ENCODE data around the gene HCN2.
A peak's percentile ranks its signal among the peaks of the same experiment; 100 is the strongest.

The HCN2 gene

DNA sequence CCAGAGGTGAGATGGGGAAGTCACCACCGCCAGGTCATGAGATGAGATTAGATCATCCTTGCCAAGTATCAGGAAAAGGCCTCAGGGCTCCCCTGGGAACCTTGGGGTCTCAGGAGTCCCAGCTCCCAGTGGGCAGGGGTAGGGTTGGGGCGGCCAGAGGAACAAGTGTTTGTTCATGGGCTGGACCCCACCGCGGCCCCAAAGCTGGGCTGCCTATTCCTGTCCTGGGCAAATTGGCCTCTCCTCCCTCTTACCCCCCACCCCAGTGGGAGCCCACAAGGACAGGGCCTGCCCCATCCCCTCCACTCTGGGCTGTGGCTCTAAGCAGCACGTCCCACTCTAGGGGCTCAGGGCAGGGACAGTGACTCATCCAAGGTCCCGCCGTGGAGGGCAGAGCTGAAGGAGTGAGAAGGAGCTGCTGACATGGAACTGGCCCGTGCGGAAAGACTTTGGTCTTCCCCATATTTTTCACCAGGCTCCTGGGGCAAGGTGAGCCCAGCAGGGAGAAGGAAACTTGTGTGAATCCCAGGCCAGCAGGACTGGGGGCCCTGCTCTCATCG is 4.0 kb upstream of the HCN2 start:
- peaks cover 17% of the 10 kb centered on the region for H3K36me3 ChIP-seq (ENCODE audit: low read depth)
- peaks cover 16% of the 10 kb centered on the region for H3K27me3 ChIP-seq (ENCODE audit: insufficient read depth, poor library complexity, severe bottlenecking)
- H3K4me1 ChIP-seq (ENCODE audit: insufficient read depth, poor library complexity, severe bottlenecking): no peaks in the 10 kb centered on the region
- DNase-seq (ENCODE audit: low spot score): no peak
- no peak overlapping the region for H3K4me3 ChIP-seq (ENCODE audit: severe bottlenecking)
- no peak overlapping the region for H3K27ac ChIP-seq (ENCODE audit: poor library complexity, severe bottlenecking)
- ATAC-seq (ENCODE audit: low read depth): 0 out of 3 replicates have a peak, but pooled peaks have one; percentile 4
- H3K9me3 ChIP-seq (ENCODE audit: severe bottlenecking): no peaks in the 10 kb centered on the region
- no peak for TF ChIP-seq CTCF (IDR thresholded peaks at IDR 0.05; ENCODE audit: poor library complexity, severe bottlenecking)

DNA sequence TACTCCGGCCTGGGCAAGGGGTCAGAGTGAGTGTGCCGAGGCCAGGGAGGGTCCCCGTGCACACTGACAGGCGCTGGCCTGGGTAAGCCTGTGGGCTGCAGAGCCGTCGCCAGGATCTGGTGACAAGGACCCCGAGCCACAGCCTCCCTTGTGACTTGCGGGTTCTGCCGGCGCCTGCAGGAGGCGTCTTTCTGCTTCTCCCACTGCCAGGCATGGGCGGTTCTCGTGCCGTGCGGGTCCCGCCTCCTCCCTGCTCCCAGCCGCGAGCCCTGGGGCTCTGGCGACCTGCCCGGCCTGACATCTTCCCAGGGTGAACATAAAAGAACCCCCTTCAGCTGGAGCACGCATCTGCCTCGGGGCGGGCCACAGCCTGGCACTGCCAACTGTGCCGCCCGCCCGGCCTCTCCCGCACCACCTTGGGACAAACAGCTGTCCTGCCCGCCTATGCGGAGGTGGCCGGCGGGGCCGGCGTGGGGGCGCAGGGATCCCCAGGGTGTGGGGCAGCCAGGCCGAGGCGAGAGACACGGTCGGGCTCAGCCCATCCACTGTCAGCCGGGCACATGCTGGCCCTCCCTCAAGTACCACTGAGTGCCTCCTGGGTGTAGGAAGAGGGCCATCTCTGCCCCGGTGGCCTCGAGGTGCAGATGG is 1.5 kb upstream of the HCN2 start:
- Histone ChIP-seq H3K36me3 (ENCODE audit: low read depth) (0 out of 2 replicates have a peak, but pooled peaks cover 2% of the 10 kb centered on the region), H3K4me1 (ENCODE audit: insufficient read depth, poor library complexity, severe bottlenecking) (no peaks in the 10 kb centered on the region), H3K27me3 (ENCODE audit: insufficient read depth, poor library complexity, severe bottlenecking) (peaks cover 29% of the 10 kb centered on the region), H3K9me3 (ENCODE audit: severe bottlenecking) (no peaks in the 10 kb centered on the region), H3K27ac (ENCODE audit: poor library complexity, severe bottlenecking) (no peak overlapping the region), H3K4me3 (ENCODE audit: severe bottlenecking) (no peak overlapping the region)
- DNase-seq (ENCODE audit: low spot score) (peak; percentile 75), ATAC-seq (ENCODE audit: low read depth) (peak; percentile 50)
- TF ChIP-seq CTCF (IDR thresholded peaks at IDR 0.05; ENCODE audit: poor library complexity, severe bottlenecking): peak; percentile 24

DNA sequence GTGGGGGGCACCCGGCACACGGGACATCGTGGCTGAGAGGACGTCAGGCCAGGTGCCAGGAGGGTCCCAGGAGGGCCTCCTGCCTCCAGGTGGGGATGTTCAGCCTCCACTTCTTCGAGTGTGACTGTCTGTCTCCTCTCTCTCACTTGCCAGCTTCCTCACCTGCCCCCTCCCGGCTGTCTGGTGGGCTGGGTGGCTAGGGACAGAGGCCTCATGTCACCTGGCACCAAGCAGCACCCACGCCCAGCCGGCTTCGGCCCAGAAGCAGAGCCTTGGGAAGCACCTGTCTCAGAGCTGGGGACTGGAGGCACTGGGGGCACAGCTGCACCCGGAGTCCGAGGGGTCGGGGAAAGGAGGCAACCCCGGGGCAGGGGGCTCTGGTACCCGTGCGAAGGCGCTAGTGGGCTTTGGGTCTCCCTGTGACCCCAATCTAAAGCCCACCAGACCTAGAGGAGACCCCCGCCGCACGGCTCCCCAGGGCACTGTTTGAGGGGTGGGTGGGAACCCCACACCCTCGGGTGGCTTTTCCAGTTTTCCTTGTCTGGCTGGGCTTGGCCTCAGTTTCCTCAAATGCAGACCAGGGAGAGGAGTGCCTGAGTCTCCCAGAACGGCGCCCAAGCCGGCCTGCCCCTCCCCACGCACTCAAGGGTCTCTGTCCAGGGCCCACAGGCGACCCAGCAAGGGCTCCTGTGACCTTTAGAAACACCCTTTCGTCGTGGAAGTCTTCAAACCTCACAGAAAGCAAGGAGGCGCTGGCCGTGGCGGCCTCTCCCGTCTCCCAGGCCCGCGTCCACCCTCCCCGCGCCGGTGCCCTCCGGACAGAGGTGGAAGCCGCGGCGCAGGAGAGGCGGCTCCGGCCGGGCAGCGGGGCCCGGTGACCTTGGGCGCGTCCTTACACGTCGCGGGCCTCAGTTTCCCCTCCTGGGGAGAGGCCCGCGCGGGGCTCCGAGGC is 664 bp upstream of the HCN2 start:
- Histone ChIP-seq H3K4me3 (ENCODE audit: severe bottlenecking) (no peak overlapping the region), H3K4me1 (ENCODE audit: insufficient read depth, poor library complexity, severe bottlenecking) (no peaks in the 10 kb centered on the region), H3K27me3 (ENCODE audit: insufficient read depth, poor library complexity, severe bottlenecking) (peaks cover 29% of the 10 kb centered on the region), H3K9me3 (ENCODE audit: severe bottlenecking) (no peaks in the 10 kb centered on the region), H3K27ac (ENCODE audit: poor library complexity, severe bottlenecking) (no peak overlapping the region), H3K36me3 (ENCODE audit: low read depth) (no peaks in the 10 kb centered on the region)
- ATAC-seq (ENCODE audit: low read depth) (no peak), DNase-seq (ENCODE audit: low spot score) (peak; percentile 45)
- no peak for TF ChIP-seq CTCF (IDR thresholded peaks at IDR 0.05; ENCODE audit: poor library complexity, severe bottlenecking)

GRCh38 chr19:590396-590745 is 690 bp downstream of the HCN2 start:
- Histone ChIP-seq H3K27ac (ENCODE audit: poor library complexity, severe bottlenecking) (no peak overlapping the region), H3K4me1 (ENCODE audit: insufficient read depth, poor library complexity, severe bottlenecking) (no peaks in the 10 kb centered on the region)
- ATAC-seq (ENCODE audit: low read depth): no peak

More at GRCh38 chr19:590396-590745, 690 bp downstream of the HCN2 start:
- H3K27me3 ChIP-seq (ENCODE audit: insufficient read depth, poor library complexity, severe bottlenecking): peaks cover 29% of the 10 kb centered on the region
- no peak for DNase-seq (ENCODE audit: low spot score)
- H3K36me3 ChIP-seq (ENCODE audit: low read depth): no peaks in the 10 kb centered on the region
- H3K4me3 ChIP-seq (ENCODE audit: severe bottlenecking): peak overlapping the region; percentile 18
- no peaks in the 10 kb centered on the region for H3K9me3 ChIP-seq (ENCODE audit: severe bottlenecking)
- no peak for TF ChIP-seq CTCF (IDR thresholded peaks at IDR 0.05; ENCODE audit: poor library complexity, severe bottlenecking)

Data from RWPE2 (cell line).